NCI-H82 (cell line): ENCODE data around the gene DRGX.

Source experiments
- DNase-seq: peaks from one replicate; lab custom pipeline; 2025; lab: John Stamatoyannopoulos, UW

DRGX gene

GRCh38 chr10:49338604-49339003 lies 57.3 kb downstream of the DRGX start:
- no peak for DNase-seq

GRCh38 chr10:49335364-49335972 lies 60.4 kb downstream of the DRGX start:
- no peak for DNase-seq

- DNase-seq: no peak
These were observed 60.9 kb downstream of the DRGX start for GRCh38 chr10:49334964-49335363.

GRCh38 chr10:49333192-49333591 lies 62.7 kb downstream of the DRGX start:
- no peak for DNase-seq

GRCh38 chr10:49332768-49333167 lies 63.1 kb downstream of the DRGX start:
- DNase-seq: no peak

- DNase-seq: no peak
These were observed 63.6 kb downstream of the DRGX start for GRCh38 chr10:49332333-49332732.

- DNase-seq: no peak
These were observed 64.5 kb downstream of the DRGX start for GRCh38 chr10:49331431-49331830.

- no peak for DNase-seq
These were observed 65.7 kb downstream of the DRGX start for GRCh38 chr10:49330127-49330665.

GRCh38 chr10:49329146-49329505 lies 66.8 kb downstream of the DRGX start:
- DNase-seq: no peak

GRCh38 chr10:49328401-49329145 lies 67.3 kb downstream of the DRGX start:
- no peak for DNase-seq

GRCh38 chr10:49327036-49327813 lies 68.7 kb downstream of the DRGX start:
- no peak for DNase-seq

GRCh38 chr10:49325916-49326783 lies 69.7 kb downstream of the DRGX start:
- no peak for DNase-seq

GRCh38 chr10:49325131-49325915 lies 70.6 kb downstream of the DRGX start:
- DNase-seq: no peak

GRCh38 chr10:49324711-49325110 lies 71.2 kb downstream of the DRGX start:
- DNase-seq: peak; percentile 13

GRCh38 chr10:49323896-49324270 lies 72.0 kb downstream of the DRGX start:
- no peak for DNase-seq

GRCh38 chr10:49323171-49323895 lies 72.6 kb downstream of the DRGX start:
- DNase-seq: no peak

- no peak for DNase-seq
These were observed 73.3 kb downstream of the DRGX start for GRCh38 chr10:49322371-49323170.

- no peak for DNase-seq
These were observed 74.9 kb downstream of the DRGX start for GRCh38 chr10:49321021-49321420.

GRCh38 chr10:49320191-49320590 lies 75.7 kb downstream of the DRGX start:
- no peak for DNase-seq

GRCh38 chr10:49319206-49319605 lies 76.7 kb downstream of the DRGX start:
- DNase-seq: no peak
